ENCODE data around the gene SEPTIN5.

SEPTIN5 gene

GRCh38 chr22:19732403-19733113 lies 18.3 kb downstream of the SEPTIN5 start:
- no peak for DNase-seq (ENCODE audit: low read depth, low spot score)

GRCh38 chr22:19733755-19734154 lies 19.5 kb downstream of the SEPTIN5 start:
- DNase-seq (ENCODE audit: low read depth, low spot score): no peak

- DNase-seq (ENCODE audit: low read depth, low spot score): no peak
Measured at GRCh38 chr22:19734163-19734562, 19.9 kb downstream of the SEPTIN5 start.

GRCh38 chr22:19734837-19735382 lies 20.6 kb downstream of the SEPTIN5 start:
- DNase-seq (ENCODE audit: low read depth, low spot score): no peak

- no peak for DNase-seq (ENCODE audit: low read depth, low spot score)
Measured at GRCh38 chr22:19735665-19736510, 21.6 kb downstream of the SEPTIN5 start.

- no peak for DNase-seq (ENCODE audit: low read depth, low spot score)
Measured at GRCh38 chr22:19737846-19738663, 23.8 kb downstream of the SEPTIN5 start.

GRCh38 chr22:19738664-19739447 lies 24.6 kb downstream of the SEPTIN5 start:
- no peak for DNase-seq (ENCODE audit: low read depth, low spot score)

- no peak for DNase-seq (ENCODE audit: low read depth, low spot score)
Measured at GRCh38 chr22:19739448-19739895, 25.2 kb downstream of the SEPTIN5 start.

GRCh38 chr22:19739911-19740449 lies 25.7 kb downstream of the SEPTIN5 start:
- no peak for DNase-seq (ENCODE audit: low read depth, low spot score)

- no peak for DNase-seq (ENCODE audit: low read depth, low spot score)
Measured at GRCh38 chr22:19740586-19740985, 26.3 kb downstream of the SEPTIN5 start.

- no peak for DNase-seq (ENCODE audit: low read depth, low spot score)
Measured at GRCh38 chr22:19741053-19741452, 26.8 kb downstream of the SEPTIN5 start.

GRCh38 chr22:19742160-19743066 lies 28.1 kb downstream of the SEPTIN5 start:
- DNase-seq (ENCODE audit: low read depth, low spot score): no peak

- DNase-seq (ENCODE audit: low read depth, low spot score): no peak
Measured at GRCh38 chr22:19743081-19743480, 28.8 kb downstream of the SEPTIN5 start.

- no peak for DNase-seq (ENCODE audit: low read depth, low spot score)
Measured at GRCh38 chr22:19743651-19744050, 29.3 kb downstream of the SEPTIN5 start.

GRCh38 chr22:19744350-19745006 lies 30.2 kb downstream of the SEPTIN5 start:
- DNase-seq (ENCODE audit: low read depth, low spot score): no peak

- no peak for DNase-seq (ENCODE audit: low read depth, low spot score)
Measured at GRCh38 chr22:19745155-19746101, 31.1 kb downstream of the SEPTIN5 start.

- DNase-seq (ENCODE audit: low read depth, low spot score): no peak
Measured at GRCh38 chr22:19746726-19747125, 32.4 kb downstream of the SEPTIN5 start.

GRCh38 chr22:19747551-19747950 lies 33.2 kb downstream of the SEPTIN5 start:
- no peak for DNase-seq (ENCODE audit: low read depth, low spot score)

Data from astrocyte of the hippocampus (primary cell).